DOHH2 (cell line): ENCODE measurements around the gene ABI1.

ENCODE experiments used
- CTCF ChIP-seq: fragments of 200-600 bp; sonication (generic); IDR thresholded peaks from one replicate; pipeline ENCODE4 v1.5.1; 2014; ENCODE audit warnings: antibody characterized with exemption, mild to moderate bottlenecking, low read depth, low read length; ENCODE audit not compliant: poor library complexity, severe bottlenecking
- EZH2phosphoT487 ChIP-seq: fragments of 200-600 bp; sonication (generic); IDR thresholded peaks from 2 replicates; pipeline ENCODE4 v1.6.1; 2017; ENCODE audit warnings: borderline replicate concordance, mild to moderate bottlenecking, antibody characterized with exemption, low read length, moderate library complexity, mixed read lengths

- no peak for TF ChIP-seq CTCF
- no peak for TF ChIP-seq EZH2phosphoT487
Observed at GRCh38 chr10:26703974-26704373, 156.8 kb downstream of the ABI1 start.
